SU-DHL-6 (cell line): ENCODE measurements around the gene SMIM11.

Source experiments
- CTCF ChIP-seq: fragments of 200-600 bp; sonication (generic); IDR thresholded peaks from one replicate; pipeline ENCODE4 v1.5.1; 2017; ENCODE audit warnings: antibody characterized with exemption, mild to moderate bottlenecking, low read length, moderate library complexity; ENCODE audit not compliant: insufficient read depth, poor library complexity, severe bottlenecking
- EZH2phosphoT487 ChIP-seq: fragments of 200-600 bp; sonication (generic), shearing (Covaris generic); conservative IDR thresholded peaks from 2 replicates; pipeline ENCODE4 v1.6.1; 2018; ENCODE audit warnings: mild to moderate bottlenecking, antibody characterized with exemption, low read length, moderate library complexity, mixed read lengths

GRCh38 chr21:34344584-34344983, 30.7 kb upstream of the SMIM11 start:
- TF ChIP-seq CTCF (no peak), EZH2phosphoT487 (no peak)
